Lung (tissue), 12 donors: Measurements from ENCODE around the gene CMSS1. TPM values are rescaled to one million over a fixed set of nuclear protein-coding genes. Genes with fewer than 3 reads are reported as not detected.

Experiments
- ATAC-seq: fragments of 200-7000 bp; cut with Tn5 transposase; one replicate; pipeline ENCODE4 v1.9.1; 2020; ENCODE audit warnings: moderate number of reproducible peaks; ENCODE audit not compliant: insufficient read depth, low FRiP score
- DNase-seq, 3 donors: peaks; one replicate each; pipeline ENCODE4 v3.0.0-alpha.2; 2013 to 2017
- H3K27ac ChIP-seq, 2 donors: one replicate each; pipeline ENCODE4 v1.5.1; 2013; ENCODE audit warnings: mild to moderate bottlenecking in 2 of 2, moderate library complexity in 2 of 2, control low read depth in 1 of 2, inconsistent platforms in 1 of 2, low read depth in 1 of 2, low read length in 1 of 2
- H3K27me3 ChIP-seq, 3 donors: one replicate each; pipeline ENCODE4 v1.5.1; 2013; ENCODE audit warnings: low read length in 2 of 3; ENCODE audit not compliant: control insufficient read depth in 3 of 3, insufficient read depth in 3 of 3
- H3K36me3 ChIP-seq, 4 donors: one replicate each; pipeline ENCODE4 v1.5.1; 2013; ENCODE audit warnings: low read length in 4 of 4, mild to moderate bottlenecking in 1 of 4, moderate library complexity in 1 of 4; ENCODE audit not compliant: control insufficient read depth in 4 of 4, insufficient read depth in 4 of 4
- H3K4me1 ChIP-seq, 5 donors: one replicate each; pipeline ENCODE4 v1.5.1; 2013; ENCODE audit warnings: low read length in 5 of 5, mild to moderate bottlenecking in 2 of 5, moderate library complexity in 1 of 5; ENCODE audit not compliant: control insufficient read depth in 5 of 5, insufficient read depth in 5 of 5
- H3K4me3 ChIP-seq: one replicate; pipeline ENCODE4 v1.5.1; 2013; ENCODE audit warnings: mild to moderate bottlenecking, control low read depth, moderate library complexity
- H3K9ac ChIP-seq, 2 donors: one replicate each; pipeline ENCODE4 v1.5.1; 2013; ENCODE audit warnings: low read length in 2 of 2, control low read depth in 1 of 2; ENCODE audit not compliant: insufficient read depth in 1 of 2
- H3K9me3 ChIP-seq, 4 donors: one replicate each; pipeline ENCODE4 v1.5.1; 2013; ENCODE audit warnings: low read length in 3 of 4, mild to moderate bottlenecking in 1 of 4, moderate library complexity in 1 of 4; ENCODE audit not compliant: control insufficient read depth in 4 of 4, insufficient read depth in 3 of 4
- CTCF ChIP-seq: IDR thresholded peaks from 2 replicates; pipeline ENCODE4 v1.5.1; 2012; ENCODE audit warnings: mild to moderate bottlenecking; ENCODE audit errors: control extremely low read depth, extremely low read depth
- WGBS, 2 donors: extraction: QIAGEN DNeasy Blood & Tissue Kit; methylation state at CpG; one replicate each; pipeline ENCODE4 v1.1.7; 2013; 5-methylcytosine and 5-hydroxymethylcytosine counted together
- polyA plus RNA-seq, 2 donors: library from polyadenylated mRNA; stranded (reverse); fragments of 200-250 nt; gene quantifications; one replicate each; pipeline ENCODE4 v1.2.1, GENCODE V29; 2013
- total RNA-seq, 2 donors: library from RNA; depleted of rRNA in 1 of 2; stranded (reverse); fragments of >200 nt in 1 of 2; gene quantifications; one replicate each; pipeline ENCODE4 v1.2.1, GENCODE V29; 2014 to 2021
- donor health status: control.
- donor health status: control.
- donor health status: Bipolar disorder and iron deficiency.
- donor health status: healthy.
- donor health status: DM: yes; HTN: yes; CAD: no.

The CMSS1 gene
- total and polyA plus RNA-seq, 4 donors, result 12.3 to 28.9 (median 22.6) TPM

- no peak overlapping the region for H3K27ac ChIP-seq
- no peak for DNase-seq
- TF ChIP-seq CTCF, result no peak
- no peaks in the 10 kb centered on the region for H3K36me3 ChIP-seq
- peaks cover 0 to 4% (median 0%) of the 10 kb centered on the region in 4 donors for H3K9me3 ChIP-seq
- ATAC-seq, result no peak
- peaks cover 0 to 6% (median 0%) of the 10 kb centered on the region in 5 donors for H3K4me1 ChIP-seq
- H3K9ac ChIP-seq, result no peak overlapping the region
- H3K27me3 ChIP-seq, result no peaks in the 10 kb centered on the region
- 95% methylated on average over 5 of the region's 5 CpGs for WGBS, 2 donors
- H3K4me3 ChIP-seq, result no peak overlapping the region
These were observed 377.7 kb downstream of the CMSS1 start for GRCh38 chr3:100195375-100195774.

DNA sequence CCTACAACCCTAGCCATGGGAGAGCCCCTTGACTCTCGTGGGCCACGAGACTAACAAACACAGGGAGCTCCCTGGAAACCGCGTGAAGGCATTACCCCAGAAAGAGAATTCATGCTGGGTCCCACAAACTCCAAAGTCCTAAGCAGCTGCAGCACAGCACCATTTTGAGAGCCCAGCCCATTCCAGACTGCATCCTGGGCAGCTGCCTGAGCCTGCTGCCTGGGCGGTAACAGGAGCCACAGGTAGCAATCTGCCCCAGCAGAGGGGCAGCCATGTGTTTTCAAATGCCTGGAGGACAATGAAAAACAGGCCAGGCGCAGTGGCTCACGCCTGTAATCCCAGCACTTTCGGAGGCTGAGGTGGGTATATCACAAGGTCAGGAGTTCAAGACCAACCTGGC is 380.2 kb downstream of the CMSS1 start:
- TF ChIP-seq CTCF, result no peak
- Histone ChIP-seq H3K9me3 (peaks cover 0 to 4% (median 0%) of the 10 kb centered on the region in 4 donors), H3K9ac (no peak overlapping the region), H3K27me3 (no peaks in the 10 kb centered on the region), H3K27ac (no peak overlapping the region), H3K36me3 (no peaks in the 10 kb centered on the region), H3K4me1 (peaks cover 0 to 5% (median 0%) of the 10 kb centered on the region in 5 donors), H3K4me3 (no peak overlapping the region)
- no peak for DNase-seq
- no peak for ATAC-seq
- 92 to 97% methylated on average over 8 of the region's 8 CpGs for WGBS, 2 donors

DNA sequence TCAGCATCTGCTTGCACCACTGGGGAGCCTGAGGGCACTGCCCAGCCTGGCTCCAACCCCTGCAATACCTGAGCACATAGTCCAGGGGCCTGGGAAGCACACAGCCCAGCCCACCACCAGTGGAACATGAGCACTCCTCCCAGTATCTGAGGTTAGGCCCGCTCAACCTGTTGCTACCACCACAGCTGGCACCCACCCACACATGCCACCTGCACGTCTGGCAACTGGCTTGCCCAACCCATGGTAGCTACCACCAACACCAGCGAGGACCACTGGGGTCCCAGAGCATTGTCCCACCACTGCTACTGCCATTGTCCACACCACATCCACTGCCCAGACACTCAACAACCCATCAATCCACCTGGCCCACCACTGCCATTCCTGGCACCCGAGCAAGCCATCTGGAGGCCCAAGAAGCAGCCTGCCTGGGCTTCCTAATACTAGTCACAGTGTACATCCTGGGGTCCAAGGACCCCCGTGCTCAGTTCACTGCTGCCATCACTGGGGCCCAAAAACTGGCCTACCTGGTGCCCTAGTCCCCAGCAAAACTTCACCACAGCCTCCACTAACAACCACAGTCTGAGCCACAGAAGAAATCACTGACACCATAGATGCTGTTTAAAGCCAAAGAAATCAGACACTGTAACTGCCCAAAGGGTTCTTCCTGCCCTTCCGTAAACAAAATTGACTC is 381.1 kb downstream of the CMSS1 start:
- no peak for TF ChIP-seq CTCF
- Histone ChIP-seq H3K9me3 (peaks cover 0 to 4% (median 0%) of the 10 kb centered on the region in 4 donors), H3K27me3 (no peaks in the 10 kb centered on the region), H3K36me3 (no peaks in the 10 kb centered on the region), H3K27ac (peak overlapping the region in 1 of 2 donors; percentile 1), H3K4me3 (no peak overlapping the region), H3K4me1 (peaks cover 0 to 5% (median 0%) of the 10 kb centered on the region in 5 donors), H3K9ac (no peak overlapping the region)
- 91 to 95% methylated on average over 6 of the region's 6 CpGs for WGBS, 2 donors
- DNase-seq (no peak), ATAC-seq (no peak)
